Brain microvascular endothelial cell (primary cell): ENCODE data around the gene ZFYVE9.

Source experiments
- DNase-seq: peaks from one replicate; pipeline ENCODE4 v3.0.0-alpha.2; 2020
- H3K27ac ChIP-seq: fragments of 250-450 bp; sonication (Bioruptor Pico); 2 replicates; pipeline ENCODE4 v1.5.1; 2020; ENCODE audit warnings: mild to moderate bottlenecking, moderate library complexity
- H3K27me3 ChIP-seq: fragments of 250-450 bp; sonication (Bioruptor Pico); replicated peaks from 2 replicates; pipeline ENCODE4 v1.5.1; 2020; ENCODE audit warnings: mild to moderate bottlenecking
- H3K36me3 ChIP-seq: fragments of 250-450 bp; sonication (Bioruptor Pico); replicated peaks from 2 replicates; pipeline ENCODE4 v1.5.1; 2020; ENCODE audit warnings: mild to moderate bottlenecking
- H3K4me3 ChIP-seq: 2 replicates; pipeline ENCODE4 v1.5.1; 2011; ENCODE audit warnings: low read depth, mild to moderate bottlenecking, control low read depth, low read length, moderate library complexity
- CTCF ChIP-seq: IDR thresholded peaks from 2 replicates; pipeline ENCODE4 v1.5.1; 2011; ENCODE audit warnings: low read depth, mild to moderate bottlenecking, moderate library complexity, low read length, control low read depth, inconsistent platforms; ENCODE audit errors: missing control alignments
- in situ Hi-C: cut with HindIII; loops from 2 replicates; pipeline ENCODE4 v1.10.0; 2017; ENCODE audit warnings: low sequenced_read_pairs, low pct_ligation_motif_present

ZFYVE9 gene

GRCh38 chr1:52259886-52260285, 118.0 kb downstream of the ZFYVE9 start:
- no peak for DNase-seq
- no peak for TF ChIP-seq CTCF
- Histone ChIP-seq H3K36me3 (no peaks in the 10 kb centered on the region), H3K27me3 (no peaks in the 10 kb centered on the region), H3K4me3 (no peak overlapping the region), H3K27ac (no peak overlapping the region)
- in situ Hi-C loops, result no loop called here

DNA sequence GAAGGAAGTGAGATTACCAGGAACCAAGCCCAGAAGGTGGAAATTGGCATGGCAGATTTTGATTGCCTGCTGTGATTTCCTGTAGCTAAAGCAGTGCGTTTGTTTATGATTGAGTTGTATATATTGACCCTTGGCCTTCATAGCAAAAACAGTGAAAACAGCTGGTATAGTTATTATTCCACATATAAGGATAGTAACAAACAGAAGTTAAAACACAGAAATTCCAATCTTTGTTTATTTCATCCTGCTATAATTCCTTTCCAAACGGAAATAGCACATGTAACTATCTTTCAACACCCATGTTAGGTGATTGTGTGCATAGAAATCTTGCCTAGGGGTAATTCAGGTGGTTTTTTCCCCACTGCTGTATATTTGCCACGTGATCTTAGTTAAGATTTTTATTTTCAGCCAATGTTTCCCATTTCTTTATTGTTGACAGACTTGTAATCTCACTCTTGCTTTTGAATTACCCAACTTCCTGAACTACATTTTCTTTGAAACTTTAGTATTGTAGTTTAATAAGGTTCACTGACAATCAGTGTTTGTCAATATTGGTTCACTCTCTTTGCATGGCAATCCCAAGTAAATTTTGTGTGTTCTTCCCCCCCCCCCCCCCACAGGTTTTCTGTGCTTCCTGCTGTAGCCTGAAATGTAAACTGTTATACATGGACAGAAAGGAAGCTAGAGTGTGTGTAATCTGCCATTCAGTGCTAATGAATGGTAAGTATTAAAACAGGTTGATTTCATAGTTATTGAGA, 121.4 kb downstream of the ZFYVE9 start:
- in situ Hi-C loops, result no loop called here
- H3K4me3 ChIP-seq, result no peak overlapping the region
- DNase-seq, result no peak
- no peak overlapping the region for H3K27ac ChIP-seq
- no peak for TF ChIP-seq CTCF
- no peaks in the 10 kb centered on the region for H3K27me3 ChIP-seq
- H3K36me3 ChIP-seq, result no peaks in the 10 kb centered on the region

DNA sequence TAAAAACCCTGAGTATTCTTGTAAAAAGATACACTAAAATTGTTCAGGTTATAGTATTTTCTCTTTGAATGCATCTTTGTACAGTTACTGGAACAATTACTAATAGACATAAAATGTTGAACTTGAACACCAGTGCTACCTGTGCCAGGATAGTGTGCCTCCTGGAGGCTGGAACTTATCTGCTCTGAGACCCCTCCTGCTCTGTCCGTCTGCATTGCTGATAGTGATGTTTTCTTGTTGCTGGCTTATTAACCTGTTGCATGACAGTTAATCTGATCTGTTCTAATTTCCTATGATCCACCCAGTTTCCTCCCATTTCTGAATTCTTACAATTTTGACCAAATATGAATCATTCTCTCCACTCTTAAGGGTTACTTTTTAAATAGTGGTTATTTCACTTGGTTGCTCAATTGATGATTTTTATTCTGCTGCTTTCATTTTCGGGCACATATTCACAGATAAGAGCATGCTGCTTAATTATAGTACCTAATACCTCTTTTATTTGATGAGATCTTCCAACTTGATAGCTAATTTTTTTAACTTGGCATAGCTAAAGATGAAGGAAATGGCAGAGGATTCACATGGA, 122.7 kb downstream of the ZFYVE9 start:
- in situ Hi-C loops, result no loop called here
- DNase-seq, result no peak
- no peaks in the 10 kb centered on the region for H3K27me3 ChIP-seq

GRCh38 chr1:52266507-52266906, 124.6 kb downstream of the ZFYVE9 start:
- H3K4me3 ChIP-seq, result no peak overlapping the region
- TF ChIP-seq CTCF, result no peak
- H3K36me3 ChIP-seq, result no peaks in the 10 kb centered on the region
- H3K27ac ChIP-seq, result no peak overlapping the region
- in situ Hi-C loops, result no loop called here
- DNase-seq, result no peak
- no peaks in the 10 kb centered on the region for H3K27me3 ChIP-seq

More for the DNA sequence above, 122.7 kb downstream of the ZFYVE9 start:
- Histone ChIP-seq H3K27ac (no peak overlapping the region), H3K36me3 (no peaks in the 10 kb centered on the region), H3K4me3 (no peak overlapping the region)
- TF ChIP-seq CTCF, result peak; percentile 19

DNA sequence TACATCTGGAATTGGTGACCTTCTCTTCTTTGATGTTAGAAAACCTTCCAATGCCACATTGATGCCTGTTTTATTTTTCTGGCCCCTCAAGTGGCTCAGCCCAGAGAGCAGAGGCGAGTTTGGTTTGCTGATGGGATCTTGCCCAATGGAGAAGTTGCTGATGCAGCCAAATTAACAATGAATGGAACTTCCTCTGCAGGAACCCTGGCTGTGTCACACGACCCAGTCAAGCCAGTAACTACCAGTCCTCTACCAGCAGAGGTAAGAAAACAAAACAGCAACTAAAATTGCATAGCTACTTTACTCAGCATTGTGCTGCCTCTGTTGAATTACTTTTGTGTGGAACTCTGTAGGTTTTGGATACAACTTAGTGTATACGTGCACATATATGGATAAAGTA, 126.5 kb downstream of the ZFYVE9 start:
- Histone ChIP-seq H3K4me3 (no peak overlapping the region), H3K27me3 (no peaks in the 10 kb centered on the region), H3K27ac (no peak overlapping the region), H3K36me3 (no peaks in the 10 kb centered on the region)
- DNase-seq, result peak; percentile 18
- in situ Hi-C loops, result no loop called here
- TF ChIP-seq CTCF, result no peak
